Left cardiac atrium (tissue), 4 donors: ENCODE data around the gene SLC9C1. TPM values are rescaled to one million over a fixed set of nuclear protein-coding genes. Genes with fewer than 3 reads are reported as not detected.
A peak's percentile ranks its signal among the peaks of the same experiment; 100 is the strongest.

Source experiments
- ATAC-seq, 2 donors: fragments of 200-7000 bp; cut with Tn5 transposase; one replicate each; pipeline ENCODE4 v1.9.1; 2020; ENCODE audit warnings: mild to moderate bottlenecking in 2 of 2, moderate library complexity in 2 of 2
- DNase-seq: peaks from one replicate; pipeline ENCODE4 v3.0.0-alpha.2; 2020
- intact Hi-C, 2 donors: fragments of 100-400 bp; cut with DNase I; formaldehyde crosslinking; loops; one replicate each; pipeline versions ENCODE4 v1.14.1 to v1.15.1; 2022 to 2023
- long read RNA-seq: library from polyadenylated mRNA; unstranded; transcript quantifications from one replicate; pipeline ENCODE4 v2.0.0, GENCODE V29; 2021
- total RNA-seq, 2 donors: library from RNA; stranded (reverse); fragmentation: NEBNext Ultra II Directional; extraction: Animal tissue kit (Norgen Biotek cat#: 25700); gene quantifications; one replicate each; pipeline ENCODE4 v1.2.1, GENCODE V29; 2021
- donor health status: DM: no; HTN: yes; CAD: no.
- donor health status: DM: no; HTN: yes; CAD: no; lungs with severe emphysema.
- donor health status: DM: yes; HTN: yes; CAD: no.
- donor health status: Dilated cardiomyopathy.

SLC9C1 gene
- total RNA-seq, result 1 to 10 TPM in 1 of 2 donors, under 1 TPM in 1; 0.26 to 1.4 TPM
- long read RNA-seq, result 0 reads

GRCh38 chr3:112293368-112294321 is at the start of gene SLC9C1:
SLC9C1 (minus strand) TSS chr3:112294216; CDS start chr3:112286791, 7,425 bp downstream.
- ATAC-seq (peak; percentile 89 to 94), DNase-seq (peak; percentile 29)
- intact Hi-C loops, result loop anchor here in 1 of 2 donors (2.0 to 10.0 kb wide), 2 partner anchors 169 to 227 kb away; no protein-coding TSS in a partner anchor

GRCh38 chr3:112341386-112341785 is 47.4 kb upstream of the SLC9C1 start:
- DNase-seq, result no peak
- intact Hi-C loops, result no loop called here
- ATAC-seq, result no peak

DNA sequence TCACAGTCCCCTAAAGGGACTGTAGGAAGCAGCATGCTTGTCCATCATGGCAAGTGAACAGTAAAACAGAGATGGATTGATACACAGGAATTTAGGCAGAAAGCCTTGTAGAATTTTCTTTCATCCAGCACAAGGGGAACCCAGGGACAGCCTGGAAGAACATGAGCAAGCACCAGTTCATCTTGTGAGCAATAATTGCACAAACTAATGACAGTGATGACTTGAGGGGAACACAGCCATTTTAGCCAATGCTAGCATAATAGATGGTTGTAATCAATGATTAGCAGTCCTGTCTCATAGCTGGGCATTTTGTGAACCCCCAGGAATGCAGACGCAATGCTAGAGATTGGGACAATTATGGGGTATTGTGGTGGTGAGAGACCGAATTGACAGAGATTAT is 45.6 kb upstream of the SLC9C1 start:
- ATAC-seq, result no peak

DNA sequence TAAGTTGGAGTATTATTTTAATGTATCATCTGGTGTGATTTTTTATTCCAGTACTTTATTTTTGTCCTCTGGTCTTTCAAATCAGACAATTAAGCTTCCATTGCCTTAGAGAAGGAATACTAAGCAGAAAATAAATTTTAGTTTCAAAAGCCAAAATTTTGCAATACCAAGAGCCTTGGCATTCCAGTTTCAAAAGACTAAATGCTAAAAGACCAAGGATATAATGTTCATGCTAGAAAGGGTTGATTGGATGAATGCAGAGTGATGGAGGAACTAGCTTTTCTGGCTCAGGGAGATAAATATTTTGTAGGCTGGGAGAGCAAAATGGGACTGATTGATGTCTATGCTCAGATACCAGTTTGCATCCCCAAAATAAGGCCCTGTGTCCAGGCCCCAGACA is 45.1 kb upstream of the SLC9C1 start:
- DNase-seq (no peak), ATAC-seq (no peak)
- intact Hi-C loops, result loop anchor here in 1 of 2 donors (10.0 kb wide), 1 partner anchor 166 kb away; no protein-coding TSS in a partner anchor

More for the DNA sequence above, 45.6 kb upstream of the SLC9C1 start:
- intact Hi-C loops, result loop anchor here in 1 of 2 donors (10.0 kb wide), 1 partner anchor 165 kb away; no protein-coding TSS in a partner anchor
- no peak for DNase-seq

GRCh38 chr3:112338727-112339056 is 44.7 kb upstream of the SLC9C1 start:
- intact Hi-C loops, result loop anchor here in 1 of 2 donors (10.0 kb wide), 1 partner anchor 166 kb away; no protein-coding TSS in a partner anchor
- ATAC-seq (no peak), DNase-seq (no peak)

GRCh38 chr3:112338021-112338726 is 44.2 kb upstream of the SLC9C1 start:
- intact Hi-C loops, result loop anchor here in 1 of 2 donors (10.0 kb wide), 1 partner anchor 167 kb away; no protein-coding TSS in a partner anchor
- ATAC-seq, result peak in 1 of 2 donors; percentile 25
- no peak for DNase-seq

- ATAC-seq (no peak), DNase-seq (no peak)
- intact Hi-C loops, result loop anchor here in 1 of 2 donors (10.0 kb wide), 1 partner anchor 169 kb away; no protein-coding TSS in a partner anchor
These were observed 41.4 kb upstream of the SLC9C1 start for GRCh38 chr3:112335434-112335781.

- DNase-seq (no peak), ATAC-seq (no peak)
- intact Hi-C loops, result loop anchor here in 1 of 2 donors (10.0 kb wide), 1 partner anchor 170 kb away; no protein-coding TSS in a partner anchor
These were observed 40.8 kb upstream of the SLC9C1 start for GRCh38 chr3:112334691-112335433.

DNA sequence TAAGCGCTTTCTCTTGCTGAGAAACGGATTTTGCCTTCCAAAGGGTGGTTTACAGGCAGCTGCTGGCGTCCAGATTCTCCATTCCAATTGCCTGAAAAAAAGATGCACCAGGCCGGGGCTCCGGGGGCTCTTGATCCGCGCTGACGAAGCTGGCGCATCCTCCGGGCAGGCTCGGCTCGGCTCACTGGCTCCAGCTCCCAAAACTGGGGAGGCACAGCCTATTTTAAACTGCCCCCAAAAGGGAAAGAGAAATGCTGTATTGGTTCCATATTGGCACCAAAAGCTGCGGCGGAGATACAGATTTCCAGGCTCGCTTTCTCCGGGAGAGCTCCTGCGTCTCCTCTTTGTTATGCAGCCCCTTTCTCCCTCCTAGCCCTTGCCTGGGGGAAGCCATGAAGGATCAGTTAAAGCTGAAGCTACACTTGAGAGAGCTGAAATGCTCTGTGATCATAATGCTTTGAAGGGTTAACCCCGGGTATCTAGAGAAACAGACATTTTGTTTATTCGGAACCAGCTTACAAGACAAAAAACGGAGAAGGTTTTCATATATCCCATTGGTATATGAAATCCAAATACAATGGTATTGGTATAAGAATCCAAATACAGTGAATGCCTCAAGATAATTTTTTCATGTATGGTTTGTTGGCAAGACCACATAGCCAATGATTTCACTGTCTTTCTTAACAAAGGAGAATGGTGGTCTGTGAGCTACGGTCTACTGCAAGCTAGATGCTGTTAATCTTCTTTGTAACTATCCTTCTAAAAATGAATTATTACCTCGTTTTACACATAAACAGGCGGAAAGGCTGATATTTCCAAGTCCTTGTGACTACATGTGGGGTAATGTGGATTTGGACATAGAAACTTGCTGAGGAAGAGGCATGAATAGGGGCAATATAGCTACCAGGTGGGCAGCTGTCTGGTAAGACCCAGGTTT is 39.6 kb upstream of the SLC9C1 start:
- intact Hi-C loops, result loop anchor here in 1 of 2 donors (10.0 kb wide), 1 partner anchor 171 kb away; no protein-coding TSS in a partner anchor
- peak; percentile 30 for DNase-seq
- ATAC-seq, result peak; percentile 61 to 70

- intact Hi-C loops, result loop anchor here in 1 of 2 donors (10.0 kb wide), 1 partner anchor 172 kb away; no protein-coding TSS in a partner anchor
- peak; percentile 62 for DNase-seq
- ATAC-seq, result peak; percentile 84 to 85
These were observed 39.0 kb upstream of the SLC9C1 start, which contains the start of gene CD200 for GRCh38 chr3:112333002-112333380. CD200 (plus strand) TSS chr3:112333156; CDS start chr3:112333213, 57 bp downstream.

DNA sequence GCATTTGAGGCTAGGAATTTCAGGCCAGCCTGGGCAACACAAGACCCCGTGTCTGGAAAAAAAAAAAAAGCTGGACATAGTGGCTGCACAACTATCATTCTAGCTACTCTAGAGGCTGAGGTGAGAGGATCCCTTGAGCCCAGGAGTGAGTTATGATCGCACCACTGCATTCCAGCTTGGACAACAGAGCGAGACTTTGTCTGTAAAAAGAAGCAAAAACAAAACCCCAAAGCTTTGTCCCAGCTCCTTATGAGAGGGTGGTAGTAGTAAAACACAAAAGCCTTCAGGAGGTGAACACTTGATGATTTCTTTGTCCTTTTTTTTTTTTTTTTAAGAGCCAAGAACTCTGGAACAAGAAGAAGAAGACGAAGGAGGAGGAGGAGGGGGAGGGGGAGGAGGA is 37.8 kb upstream of the SLC9C1 start:
- ATAC-seq, result no peak
- intact Hi-C loops, result loop anchor here in 1 of 2 donors (10.0 kb wide), 1 partner anchor 173 kb away; no protein-coding TSS in a partner anchor

GRCh38 chr3:112327371-112327951 is 33.4 kb upstream of the SLC9C1 start:
- intact Hi-C loops, result loop anchor here in 1 of 2 donors (10.0 kb wide), 1 partner anchor 197 kb away; no protein-coding TSS in a partner anchor
- ATAC-seq (peak; percentile 88 to 93), DNase-seq (no peak)

More for the DNA sequence above, 37.8 kb upstream of the SLC9C1 start:
- no peak for DNase-seq

- DNase-seq (no peak), ATAC-seq (peak in 1 of 2 donors; percentile 36)
- intact Hi-C loops, result loop anchor here in 1 of 2 donors (10.0 kb wide), 1 partner anchor 203 kb away; no protein-coding TSS in a partner anchor
These were observed 28.0 kb upstream of the SLC9C1 start for GRCh38 chr3:112321867-112322652.

GRCh38 chr3:112320691-112321090 is 26.7 kb upstream of the SLC9C1 start:
- intact Hi-C loops, result loop anchor here in 1 of 2 donors (10.0 kb wide), 1 partner anchor 204 kb away; no protein-coding TSS in a partner anchor

DNA sequence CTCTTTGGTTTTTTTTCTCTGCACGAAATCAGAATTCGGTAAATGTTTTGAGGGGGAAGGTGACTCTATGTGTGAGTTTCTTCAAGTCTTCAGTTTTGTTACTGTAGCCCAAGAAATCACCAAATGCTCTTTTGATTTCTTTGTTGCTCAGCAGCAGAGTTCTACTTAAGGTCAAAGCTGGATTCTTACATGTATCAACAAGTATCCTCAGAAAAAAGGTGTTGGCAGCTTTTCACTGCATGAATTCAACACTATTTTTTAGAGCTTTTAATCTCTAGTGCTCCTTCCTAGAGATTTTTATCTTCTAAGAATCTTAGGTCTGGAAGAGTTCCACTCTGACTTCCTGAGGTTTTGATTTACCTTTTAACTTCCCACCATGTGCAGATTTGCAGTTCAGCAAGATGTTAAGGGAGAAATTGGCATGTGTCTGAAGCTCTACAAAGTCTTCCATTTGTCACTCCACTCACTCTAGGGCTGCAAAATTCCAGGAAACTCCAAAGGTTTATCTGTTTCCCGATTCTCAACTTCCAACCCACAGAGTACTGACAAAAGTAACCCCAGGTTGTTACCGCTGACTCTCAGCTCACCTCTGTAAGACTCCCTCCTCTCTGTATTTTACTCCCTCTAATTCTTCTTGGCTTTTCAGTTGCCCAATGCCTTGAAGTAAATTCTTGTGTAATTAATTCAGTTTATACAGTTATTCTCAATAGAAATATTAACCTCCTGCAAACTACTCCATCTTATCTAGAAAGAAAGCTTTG is 25.7 kb upstream of the SLC9C1 start:
- ATAC-seq (peak in 1 of 2 donors; percentile 79), DNase-seq (no peak)
- intact Hi-C loops, result loop anchor here in 1 of 2 donors (10.0 kb wide), 1 partner anchor 205 kb away; no protein-coding TSS in a partner anchor

More at GRCh38 chr3:112320691-112321090, 26.7 kb upstream of the SLC9C1 start:
- DNase-seq (no peak), ATAC-seq (no peak)
